ENCODE results near the gene MAP3K5. TPM values are rescaled to one million over a fixed set of nuclear protein-coding genes. Genes with fewer than 3 reads are reported as not detected.
A peak's percentile ranks its signal among the peaks of the same experiment; 100 is the strongest.

The MAP3K5 gene
- total RNA-seq, 1 donor from 2014 or later: 2.2 TPM

- no peak for DNase-seq (ENCODE audit: low read depth in 2 of 2)
Observed at GRCh38 chr6:136547871-136548270, 244.4 kb downstream of the MAP3K5 start.

GRCh38 chr6:136547336-136547735, 244.9 kb downstream of the MAP3K5 start:
- DNase-seq (ENCODE audit: low read depth in 2 of 2): peak in 1 of 2 donors; percentile 17

- DNase-seq (ENCODE audit: low read depth in 2 of 2): no peak
Observed at GRCh38 chr6:136546331-136546730, 245.9 kb downstream of the MAP3K5 start.

- DNase-seq (ENCODE audit: low read depth in 2 of 2): no peak
Observed at GRCh38 chr6:136544326-136544725, 248.0 kb downstream of the MAP3K5 start.

GRCh38 chr6:136541395-136541794, 250.9 kb downstream of the MAP3K5 start:
- no peak for DNase-seq (ENCODE audit: low read depth in 2 of 2)

- DNase-seq (ENCODE audit: low read depth in 2 of 2): no peak
Observed at GRCh38 chr6:136539967-136540652, 252.2 kb downstream of the MAP3K5 start.

- no peak for DNase-seq (ENCODE audit: low read depth in 2 of 2)
Observed at GRCh38 chr6:136538836-136539235, 253.4 kb downstream of the MAP3K5 start.

- DNase-seq (ENCODE audit: low read depth in 2 of 2): no peak
Observed at GRCh38 chr6:136535880-136536650, 256.2 kb downstream of the MAP3K5 start.

GRCh38 chr6:136535017-136535765, 257.1 kb downstream of the MAP3K5 start:
- no peak for DNase-seq (ENCODE audit: low read depth in 2 of 2)

GRCh38 chr6:136534268-136534667, 258.0 kb downstream of the MAP3K5 start:
- DNase-seq (ENCODE audit: low read depth in 2 of 2): no peak

- no peak for DNase-seq (ENCODE audit: low read depth in 2 of 2)
Observed at GRCh38 chr6:136533487-136533886, 258.8 kb downstream of the MAP3K5 start.

- no peak for DNase-seq (ENCODE audit: low read depth in 2 of 2)
Observed at GRCh38 chr6:136532030-136532429, 260.2 kb downstream of the MAP3K5 start.

GRCh38 chr6:136529710-136530109, 262.6 kb downstream of the MAP3K5 start:
- no peak for DNase-seq (ENCODE audit: low read depth in 2 of 2)

- DNase-seq (ENCODE audit: low read depth in 2 of 2): no peak
Observed at GRCh38 chr6:136528477-136528876, 263.8 kb downstream of the MAP3K5 start.

GRCh38 chr6:136527831-136528230, 264.4 kb downstream of the MAP3K5 start:
- DNase-seq (ENCODE audit: low read depth in 2 of 2): no peak

- no peak for DNase-seq (ENCODE audit: low read depth in 2 of 2)
Observed at GRCh38 chr6:136526937-136527336, 265.3 kb downstream of the MAP3K5 start.

- peak; percentile 32 to 46 for DNase-seq (ENCODE audit: low read depth in 2 of 2)
Observed at GRCh38 chr6:136526196-136526930, 265.9 kb downstream of the MAP3K5 start.

GRCh38 chr6:136525586-136526195, 266.6 kb downstream of the MAP3K5 start:
- DNase-seq (ENCODE audit: low read depth in 2 of 2): no peak

GRCh38 chr6:136524936-136525413, 267.3 kb downstream of the MAP3K5 start:
- no peak for DNase-seq (ENCODE audit: low read depth in 2 of 2)

- no peak for DNase-seq (ENCODE audit: low read depth in 2 of 2)
Observed at GRCh38 chr6:136524339-136524935, 267.8 kb downstream of the MAP3K5 start.

GRCh38 chr6:136523196-136523595, 269.1 kb downstream of the MAP3K5 start:
- DNase-seq (ENCODE audit: low read depth in 2 of 2): no peak
